GM08714 (cell line): Measurements from ENCODE around the gene CAPN15.
"Not testable (repeated sequence)": the region's sequence is repeated elsewhere in the genome, so short reads cannot be mapped to it uniquely, and the experiment has no call there.

Experiments used
- H3K4me3 ChIP-seq: fragments of 200-500 bp; sonication (Bioruptor generic); 2 replicates; pipeline ENCODE4 v1.5.1; 2014; ENCODE audit warnings: mild to moderate bottlenecking, low read length, inconsistent platforms
- ZNF274 ChIP-seq: IDR thresholded peaks from 2 replicates; pipeline ENCODE4 v1.6.1; 2012; ENCODE audit warnings: mild to moderate bottlenecking, low read depth, low read length

CAPN15 gene

GRCh38 chr16:595942-596735, 68.6 kb downstream of the CAPN15 start:
- H3K4me3 ChIP-seq, result no peak overlapping the region
- no peak for TF ChIP-seq ZNF274

GRCh38 chr16:596736-597060, 69.2 kb downstream of the CAPN15 start:
- H3K4me3 ChIP-seq, result no peak overlapping the region
- no peak for TF ChIP-seq ZNF274

- not testable (repeated sequence) for H3K4me3 ChIP-seq
Observed at GRCh38 chr16:597655-598054, 70.1 kb downstream of the CAPN15 start.

GRCh38 chr16:598823-599739, 71.6 kb downstream of the CAPN15 start:
- no peak overlapping the region for H3K4me3 ChIP-seq
- no peak for TF ChIP-seq ZNF274

- no peak for TF ChIP-seq ZNF274
- no peak overlapping the region for H3K4me3 ChIP-seq
Observed at GRCh38 chr16:600781-601180, 73.3 kb downstream of the CAPN15 start.

GRCh38 chr16:603933-604332, 76.4 kb downstream of the CAPN15 start:
- no peak for TF ChIP-seq ZNF274
- no peak overlapping the region for H3K4me3 ChIP-seq
